Dermis microvascular lymphatic vessel endothelial cell (primary cell): ENCODE results near the gene MSI2. TPM values are rescaled to one million over a fixed set of nuclear protein-coding genes. Genes with fewer than 3 reads are reported as not detected.

ENCODE experiments used
- DNase-seq, 2 donors: peaks; one replicate each; pipeline versions ENCODE4 v3.0.0 to v3.0.0-alpha.2; 2010; ENCODE audit warnings: low read depth in 2 of 2
- total RNA-seq: library from RNA; depleted of rRNA; stranded (reverse); fragments of >200 nt; gene quantifications from 2 replicates; pipeline ENCODE4 v1.2.1, GENCODE V29; 2014

MSI2 gene
- total RNA-seq, 1 donor from 2014 or later = 7.4 TPM

DNA sequence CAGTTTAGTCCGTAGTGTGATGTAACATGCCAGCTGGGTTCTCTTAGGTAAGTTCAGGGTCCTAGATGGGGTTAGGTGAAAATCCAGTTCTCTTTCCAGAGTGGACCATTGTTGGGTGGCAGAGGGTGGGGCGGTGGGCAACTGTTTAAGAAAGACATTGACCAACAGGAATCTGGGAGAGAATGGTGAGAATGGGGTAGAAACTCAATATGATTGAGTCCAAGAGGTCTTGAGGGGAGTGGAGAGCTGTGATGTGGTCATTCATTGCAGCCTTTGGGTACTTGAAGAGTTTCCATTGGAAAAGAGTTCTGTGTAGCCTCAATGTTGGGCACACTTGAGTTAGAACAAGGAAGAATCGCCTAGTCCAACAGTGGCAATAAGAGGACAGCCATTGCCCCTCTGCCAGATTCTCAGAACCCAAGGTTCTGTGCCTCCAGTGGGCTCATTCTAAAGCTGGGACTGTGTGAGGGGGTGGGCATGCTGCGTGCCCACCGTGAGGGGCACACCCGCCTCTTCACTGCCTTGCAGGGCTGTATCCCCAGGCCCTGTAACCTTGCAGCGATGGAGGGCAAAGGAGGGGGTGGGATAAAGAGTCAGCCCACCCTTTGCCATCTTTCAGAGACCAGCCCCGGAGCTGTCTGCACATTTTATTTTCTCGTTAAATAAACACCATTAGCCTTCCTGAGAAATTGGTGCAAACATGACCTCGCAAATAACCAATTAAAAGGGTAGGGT is 280.6 kb downstream of the MSI2 start:
- DNase-seq = no peak

- no peak for DNase-seq
These were observed 281.4 kb downstream of the MSI2 start for GRCh38 chr17:57537524-57538410.

DNA sequence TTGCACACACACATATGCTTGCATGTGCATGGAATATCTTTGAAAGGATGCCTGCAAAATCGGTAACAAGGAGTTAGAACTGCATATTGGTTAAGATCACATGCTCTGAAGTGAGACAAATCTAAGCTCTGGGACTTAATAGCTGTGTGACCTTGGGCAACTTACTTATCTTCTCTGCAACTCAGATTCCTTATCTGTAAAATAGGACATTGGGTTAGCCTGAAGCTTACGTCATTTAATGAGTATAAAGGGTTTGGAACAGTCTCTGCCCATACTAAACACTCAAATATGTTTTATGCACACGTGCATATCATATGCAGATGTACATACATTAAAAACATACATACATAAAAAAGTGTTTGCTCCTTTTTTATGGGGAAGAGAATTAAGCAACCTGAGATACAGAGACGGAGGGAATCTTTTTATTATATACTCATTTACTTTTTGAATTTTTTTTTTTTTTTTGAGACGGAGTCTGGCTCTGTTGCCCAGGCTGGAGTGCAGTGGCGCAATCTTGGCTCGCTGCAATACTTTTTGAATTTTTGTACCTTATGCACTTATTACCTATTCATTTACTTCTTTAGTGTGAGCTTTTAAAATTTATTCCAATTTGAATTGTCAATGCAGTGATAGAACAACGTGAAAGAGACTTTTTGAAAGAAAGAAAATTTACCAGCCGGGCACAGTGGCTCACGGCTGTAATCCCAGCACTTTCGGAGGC is 282.6 kb downstream of the MSI2 start:
- DNase-seq = no peak

GRCh38 chr17:57539529-57540301 is 283.4 kb downstream of the MSI2 start:
- no peak for DNase-seq

DNA sequence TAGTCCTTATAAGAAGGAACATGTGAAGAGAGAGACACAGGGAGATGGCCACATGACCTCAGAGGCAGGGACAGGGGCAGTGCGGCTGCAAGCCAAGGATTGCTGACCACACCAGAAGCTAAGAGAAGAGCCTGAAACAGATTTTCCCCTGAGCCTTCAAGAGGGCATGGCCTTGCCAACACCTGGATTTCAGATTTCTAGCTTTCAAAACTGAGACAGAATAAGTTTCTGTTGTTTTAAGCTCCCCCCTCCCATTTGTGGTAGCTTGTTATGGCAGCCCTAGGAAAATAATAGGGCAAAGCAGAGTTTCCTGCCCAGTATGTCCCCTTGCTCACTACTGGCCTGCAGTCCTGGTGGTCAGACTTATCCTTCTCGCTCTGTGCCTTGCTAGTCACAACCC is 284.3 kb downstream of the MSI2 start:
- no peak for DNase-seq

DNA sequence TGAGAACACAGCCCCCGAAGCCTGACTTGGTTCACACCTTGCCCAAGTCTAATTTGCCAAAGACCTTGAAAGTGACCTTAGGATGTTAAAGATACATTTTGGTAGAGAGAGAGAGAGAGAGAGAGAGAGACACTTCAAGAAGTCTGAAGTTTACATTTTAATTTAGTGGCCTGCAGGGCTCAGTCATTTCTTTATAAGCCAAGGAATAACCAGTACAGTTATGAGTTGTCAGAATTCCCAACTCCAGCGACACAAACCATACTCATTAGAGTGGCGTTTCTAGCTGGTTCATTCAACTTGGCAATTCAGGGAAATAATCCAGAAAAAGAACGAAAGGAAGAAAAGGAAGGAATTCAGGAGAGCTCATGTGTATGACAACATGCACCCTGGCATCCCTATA is 284.7 kb downstream of the MSI2 start:
- no peak for DNase-seq

GRCh38 chr17:57541472-57542394 is 285.4 kb downstream of the MSI2 start:
- peak in 1 of 2 donors; percentile 52 for DNase-seq

DNA sequence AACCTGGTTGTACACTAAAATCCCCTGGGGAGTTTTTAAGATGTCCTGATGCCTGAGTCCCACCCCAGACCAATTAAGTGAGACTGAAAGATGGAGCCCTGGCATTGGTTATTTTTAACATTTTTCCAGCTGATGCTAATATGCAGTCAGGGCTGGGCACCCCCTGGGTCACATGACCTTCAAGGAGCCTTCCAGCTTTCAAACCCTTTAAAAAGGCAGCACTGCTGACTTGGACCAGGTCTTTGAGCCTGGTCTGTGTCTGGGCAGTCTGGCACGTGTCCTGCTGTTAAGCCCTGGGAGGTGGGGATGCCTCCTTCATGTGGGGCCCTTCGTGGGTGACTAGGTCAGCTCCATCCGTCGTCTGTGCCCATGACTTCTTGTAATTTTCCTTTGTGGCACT is 286.2 kb downstream of the MSI2 start:
- no peak for DNase-seq

DNA sequence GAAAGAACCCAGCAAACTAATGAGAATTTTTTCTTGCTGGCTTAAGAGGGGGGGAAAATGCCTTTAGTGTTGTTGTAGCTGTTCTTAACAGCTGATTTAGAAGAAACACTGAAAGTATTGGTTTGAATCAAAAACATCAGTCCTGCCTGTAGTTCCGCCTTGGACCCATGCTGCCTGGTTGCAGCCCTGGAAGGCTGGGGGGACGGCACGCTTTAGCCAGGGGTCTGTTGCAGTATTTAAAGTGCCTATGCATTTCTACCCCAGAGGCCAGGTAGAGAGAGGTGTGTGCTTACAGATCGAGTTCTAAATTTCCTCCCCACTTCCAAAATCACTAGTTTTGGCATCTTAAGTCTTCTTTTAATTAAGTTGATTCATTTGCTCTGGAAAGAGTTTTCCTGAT is 286.9 kb downstream of the MSI2 start:
- DNase-seq = no peak

GRCh38 chr17:57544401-57544800 is 288.1 kb downstream of the MSI2 start:
- DNase-seq = no peak

GRCh38 chr17:57544834-57545463 is 288.6 kb downstream of the MSI2 start:
- no peak for DNase-seq

- DNase-seq = no peak
These were observed 289.5 kb downstream of the MSI2 start for GRCh38 chr17:57545731-57546342.

DNA sequence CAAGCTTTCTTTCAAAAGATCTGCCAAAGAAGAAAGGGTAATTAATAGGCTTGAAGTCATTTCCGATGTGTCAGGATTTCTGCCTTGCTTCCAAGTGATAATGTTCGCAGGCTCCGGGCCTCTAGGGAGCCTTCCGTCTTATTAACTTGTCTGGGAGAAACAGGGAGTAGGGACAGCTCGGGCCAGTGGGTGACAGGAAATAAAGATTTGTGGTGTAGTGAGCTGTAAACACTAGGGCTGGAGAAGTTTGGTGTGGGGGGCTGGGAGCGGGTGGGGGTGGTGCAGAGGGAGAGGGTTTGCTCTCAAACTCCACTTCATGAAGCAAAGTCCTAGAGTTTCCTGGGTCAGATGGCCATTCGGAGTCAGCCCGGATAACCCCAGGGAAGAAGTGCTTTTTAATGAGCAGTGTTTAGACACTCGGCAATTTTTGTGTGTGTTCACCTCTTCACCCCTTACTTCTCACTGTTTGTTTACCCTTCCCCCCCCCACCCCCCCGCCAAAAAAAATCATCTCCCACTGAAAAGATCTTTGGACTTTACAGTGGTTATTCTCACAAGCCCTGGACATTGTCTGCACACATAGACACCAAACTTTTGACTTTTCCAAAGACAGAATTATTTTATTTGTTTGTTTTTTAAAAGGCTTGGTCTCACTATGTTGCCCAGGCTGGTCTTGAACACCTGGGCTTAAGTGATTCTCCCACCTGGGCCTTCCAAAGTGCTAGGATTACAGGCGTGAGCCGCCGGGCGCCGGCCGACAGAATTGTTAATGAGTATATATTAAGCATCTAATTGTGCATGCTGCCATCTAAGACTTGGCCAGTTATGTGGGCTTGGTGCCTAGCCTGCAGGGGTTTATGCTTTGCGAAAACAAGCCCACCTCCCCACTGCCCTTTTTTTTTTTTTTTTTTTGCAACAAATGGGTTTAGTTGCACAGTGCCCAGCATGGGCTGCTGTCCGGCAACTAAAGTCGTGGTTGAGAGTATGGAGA is 292.4 kb downstream of the MSI2 start:
- no peak for DNase-seq

GRCh38 chr17:57549468-57549867 is 293.1 kb downstream of the MSI2 start:
- no peak for DNase-seq

- no peak for DNase-seq
These were observed 293.7 kb downstream of the MSI2 start for GRCh38 chr17:57550016-57550415.

GRCh38 chr17:57550668-57551315 is 294.5 kb downstream of the MSI2 start:
- no peak for DNase-seq

DNA sequence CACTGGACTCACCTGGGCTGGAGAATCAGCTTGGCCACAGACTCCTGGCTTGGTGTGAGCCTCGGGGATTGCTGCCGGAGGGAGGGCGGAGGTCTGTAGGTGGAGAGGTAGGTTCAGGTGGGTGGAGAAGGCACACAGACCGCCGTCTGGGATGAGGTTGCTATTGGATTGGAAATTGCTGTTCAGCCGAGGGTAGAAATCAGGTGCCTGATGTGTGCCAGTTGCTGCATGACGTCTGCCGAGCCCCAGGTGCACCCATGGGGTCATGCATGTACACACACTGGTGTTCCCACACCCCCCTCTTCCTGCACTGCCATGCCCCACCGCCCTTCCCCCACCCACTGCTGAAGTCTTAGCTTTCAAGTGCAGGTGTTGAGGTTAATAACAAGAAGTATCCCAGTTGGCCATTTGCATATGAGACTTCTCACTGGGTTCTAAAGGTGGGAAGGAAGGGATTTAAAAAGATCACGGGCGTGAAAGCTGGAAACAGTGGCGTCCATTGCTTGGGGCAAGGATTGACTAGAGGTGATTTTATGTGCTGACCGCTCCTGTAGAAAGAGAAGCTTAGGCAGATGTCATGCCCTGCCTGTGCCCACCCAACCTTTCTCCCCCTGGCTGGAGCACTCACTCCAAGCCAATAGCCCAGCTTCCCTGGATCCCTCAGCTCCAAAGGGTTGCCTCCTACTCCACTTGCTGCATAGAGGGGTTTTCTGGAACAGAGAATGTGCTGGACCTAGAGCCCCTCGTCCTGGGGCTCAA is 295.2 kb downstream of the MSI2 start:
- no peak for DNase-seq
